T1000 (cell line): ENCODE data around the gene LRIG3.

ENCODE experiments used
- DNase-seq: peaks from one replicate; lab custom pipeline; 2025; ENCODE audit warnings: mixed read lengths; lab: John Stamatoyannopoulos, UW

Gene LRIG3

DNA sequence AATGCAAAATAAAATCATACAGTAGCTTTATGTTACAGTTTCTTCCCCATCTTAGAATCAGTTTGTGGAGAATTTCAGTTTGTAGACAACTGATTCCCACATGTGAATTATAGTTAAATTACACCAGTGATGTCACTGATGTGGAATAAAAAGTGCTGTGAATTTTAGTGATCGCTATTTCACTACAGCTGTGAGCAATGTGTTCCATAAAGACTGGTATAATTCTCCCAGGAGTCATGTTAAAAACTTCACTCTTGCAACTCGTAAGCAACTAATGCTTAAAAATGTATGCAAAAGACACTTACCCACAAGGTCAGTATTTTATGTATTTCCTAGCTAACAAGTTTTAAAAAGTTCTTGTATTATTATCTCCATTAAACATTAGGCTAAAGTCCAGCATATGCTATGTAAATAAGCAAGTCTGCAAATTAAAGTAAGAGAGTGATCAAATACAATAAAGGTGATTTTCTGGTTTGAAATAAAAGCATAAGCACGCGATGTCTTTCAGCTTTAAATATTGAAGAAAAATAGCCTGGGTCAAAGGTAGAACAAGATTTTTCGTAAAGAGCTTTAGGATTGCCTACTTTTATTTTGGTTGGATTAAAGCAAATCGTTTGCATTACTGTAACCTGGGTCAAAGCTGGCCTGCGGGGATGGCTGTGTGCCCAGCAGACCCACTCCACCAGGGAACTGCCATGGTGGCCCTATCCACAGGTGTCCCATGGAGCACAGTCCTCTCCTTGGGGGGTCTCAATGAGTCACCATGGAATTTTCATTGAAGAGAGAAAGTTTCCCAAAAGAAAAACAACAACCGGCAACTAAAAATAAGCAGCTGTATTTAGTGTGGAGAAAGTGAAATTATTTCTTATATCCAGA lies 12.7 kb upstream of the LRIG3 start:
- DNase-seq = no peak

DNA sequence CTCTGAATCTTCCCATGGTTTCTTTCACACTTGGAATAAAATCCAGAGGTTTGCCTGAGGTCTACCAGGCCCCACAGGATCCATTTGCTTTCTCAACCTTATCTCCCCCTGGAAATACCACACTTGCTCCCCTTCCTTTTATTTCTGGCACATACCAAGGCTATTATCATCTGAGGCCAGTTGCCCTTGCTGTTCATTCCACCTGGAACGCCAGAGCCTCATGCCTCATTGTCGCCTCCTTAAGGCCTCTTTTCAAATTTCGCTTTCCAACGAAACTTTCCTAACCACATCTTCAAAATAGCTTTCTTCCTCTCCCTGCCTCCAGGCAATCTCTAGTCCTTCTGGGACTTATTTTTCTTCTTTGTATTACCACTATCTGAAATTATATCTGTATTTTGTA lies 11.2 kb upstream of the LRIG3 start:
- no peak for DNase-seq

DNA sequence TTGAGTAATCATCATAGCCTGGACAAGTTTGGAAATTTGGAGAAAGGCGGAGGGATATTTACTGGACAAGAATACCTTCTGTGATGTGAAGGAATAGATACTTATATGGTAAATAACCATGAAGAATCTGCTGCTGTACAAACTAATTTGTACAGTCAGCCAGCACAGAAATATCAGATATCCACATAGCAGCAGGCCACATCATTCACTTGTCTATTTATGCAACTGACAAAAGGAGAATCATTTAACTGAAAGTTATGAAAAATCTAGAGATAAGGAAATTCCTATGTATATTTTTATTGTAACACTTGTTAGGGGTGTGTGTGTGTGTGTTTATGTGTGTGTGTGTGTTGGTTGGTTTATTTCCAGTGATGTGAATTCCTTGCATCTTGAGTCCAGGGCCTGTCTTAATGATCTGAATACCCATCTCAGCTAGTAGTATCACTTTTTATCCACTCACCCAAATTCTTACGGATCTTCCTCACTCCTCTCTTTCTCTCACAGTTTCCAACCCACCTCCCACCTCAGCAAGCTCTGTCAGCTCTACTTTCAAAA lies 10.5 kb upstream of the LRIG3 start:
- DNase-seq = no peak

DNA sequence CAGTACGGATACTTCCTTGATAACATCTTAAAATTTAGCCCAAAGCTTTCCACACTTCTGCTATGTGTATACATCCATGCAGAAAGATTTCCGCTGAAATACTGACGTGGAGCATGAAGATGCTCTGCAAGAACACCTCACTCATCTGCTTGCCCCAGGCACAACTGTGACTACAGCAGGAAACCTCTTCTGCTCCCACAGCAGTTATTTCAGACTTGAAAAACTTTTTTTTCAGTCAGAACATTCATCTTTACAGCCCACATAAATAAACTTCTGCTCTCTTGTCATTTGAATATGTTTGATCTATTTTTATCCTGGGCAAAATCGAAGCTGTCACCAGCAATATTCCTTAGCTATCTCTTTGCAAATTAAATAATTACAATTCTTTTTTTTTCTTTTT lies 6.8 kb upstream of the LRIG3 start:
- DNase-seq = no peak

DNA sequence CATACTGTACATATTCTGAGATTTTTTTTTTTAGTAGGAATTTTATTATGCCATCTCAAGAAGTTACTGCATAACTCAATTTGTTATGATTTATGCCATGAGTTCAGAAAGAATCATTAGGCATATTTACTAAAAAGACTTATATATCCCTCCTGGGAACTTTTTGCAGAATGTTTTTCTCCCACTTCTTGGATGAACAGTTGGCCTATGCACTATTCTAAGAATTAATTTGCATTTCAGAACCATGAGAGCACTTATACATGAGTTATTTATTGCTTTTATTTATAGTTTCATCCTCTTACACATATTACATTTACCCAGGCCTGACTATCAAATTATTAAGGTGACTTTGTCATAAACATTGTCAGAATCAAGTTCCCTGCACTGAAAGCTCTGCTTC lies 6.3 kb upstream of the LRIG3 start:
- no peak for DNase-seq

DNA sequence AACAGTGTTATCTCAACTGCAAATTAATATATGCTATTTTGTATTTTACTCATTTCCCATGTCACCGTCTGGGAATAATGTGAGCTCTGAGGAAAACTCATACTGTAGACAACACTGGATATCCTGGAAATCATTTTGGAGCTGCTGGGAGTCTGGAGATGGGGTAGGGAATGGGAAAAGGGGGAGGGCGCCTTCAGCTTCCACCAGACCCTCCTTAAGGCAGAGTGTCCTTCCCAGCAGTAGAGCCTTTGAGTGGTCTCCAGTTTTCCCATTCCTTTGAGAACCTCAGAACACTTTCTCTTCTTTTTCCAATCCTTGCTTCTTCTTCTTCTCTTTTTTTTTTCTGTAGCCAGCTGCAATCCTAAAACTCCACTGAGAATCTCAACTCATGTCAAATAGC lies 5.4 kb upstream of the LRIG3 start:
- no peak for DNase-seq

DNA sequence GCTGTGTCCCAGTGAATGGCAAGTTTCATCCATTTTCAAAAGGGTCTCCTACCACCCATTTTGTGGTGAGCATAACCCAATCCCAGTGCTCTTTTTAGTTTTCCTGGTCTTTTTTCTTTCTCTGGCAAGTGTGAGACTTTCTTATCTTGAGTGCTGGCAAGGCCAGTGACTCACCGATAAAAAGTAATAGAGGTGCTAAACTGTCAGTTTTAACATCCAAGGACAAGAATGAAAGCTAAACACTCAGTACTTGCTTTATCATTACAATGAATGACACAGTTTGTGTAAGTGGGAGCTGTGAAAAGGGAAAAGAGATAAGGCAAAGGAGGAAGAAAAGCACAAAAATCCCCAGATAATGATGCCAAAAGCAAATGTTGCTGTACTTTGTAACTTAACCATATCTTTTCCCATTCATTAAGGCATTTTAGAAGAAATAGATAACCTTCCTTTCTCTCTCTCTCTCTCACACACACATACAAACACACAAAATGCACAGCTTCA lies 4.9 kb upstream of the LRIG3 start:
- DNase-seq = no peak

DNA sequence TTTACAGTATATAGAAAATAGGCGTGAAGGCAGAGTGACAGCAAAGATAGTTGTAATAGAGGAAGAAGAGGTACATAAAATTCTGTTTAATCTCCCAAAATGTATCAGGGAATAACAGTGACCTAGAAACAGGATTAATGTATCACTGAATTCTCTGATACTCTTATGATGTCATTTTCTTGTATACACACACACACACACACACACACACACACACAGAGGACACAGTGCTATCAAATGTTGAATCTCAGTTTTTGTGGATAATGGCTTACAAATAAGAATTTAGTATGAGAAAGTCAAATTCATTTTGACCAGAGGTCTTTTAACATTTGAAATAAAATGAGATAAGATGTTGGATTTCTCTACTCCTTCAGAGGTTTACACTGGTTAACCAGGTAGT lies 4.3 kb upstream of the LRIG3 start:
- no peak for DNase-seq

DNA sequence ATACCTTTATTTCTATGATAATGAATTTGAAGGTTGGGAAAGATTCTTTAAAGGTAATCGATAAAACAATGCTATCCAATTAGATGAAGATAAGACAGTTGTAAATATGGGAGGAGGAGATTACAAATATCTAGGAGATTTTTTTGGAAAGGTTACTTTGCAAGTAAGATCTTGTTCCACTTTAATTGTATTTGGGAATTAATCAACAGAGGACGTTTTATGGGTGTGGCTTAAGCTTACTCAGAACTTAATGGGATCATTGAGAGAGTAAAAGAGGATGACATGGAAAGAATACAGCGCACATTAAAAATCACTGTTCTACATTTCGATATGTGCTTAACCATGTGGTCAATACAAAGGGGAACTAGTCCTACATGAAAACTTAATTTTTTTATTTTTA lies 3.5 kb upstream of the LRIG3 start:
- no peak for DNase-seq

DNA sequence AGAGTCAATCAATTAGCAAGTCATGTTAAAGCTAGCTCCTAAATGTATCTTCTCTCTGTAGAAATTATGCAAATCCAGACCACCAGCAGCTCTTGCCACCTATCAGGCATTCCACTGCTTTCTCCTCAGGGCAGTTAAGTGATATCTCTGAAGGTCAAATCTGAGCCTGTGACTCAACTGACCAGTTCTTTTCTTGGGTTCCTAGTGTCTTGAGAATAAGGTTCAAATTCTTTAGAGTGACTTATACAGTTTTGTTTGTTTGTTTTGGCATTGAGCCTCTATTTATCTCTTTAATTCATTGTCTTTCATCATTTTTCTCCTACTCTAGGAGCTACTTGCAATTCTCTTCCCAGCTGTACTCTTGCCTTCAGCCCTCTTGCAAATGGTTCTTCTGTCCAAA lies 2.5 kb upstream of the LRIG3 start:
- peak; percentile 27 for DNase-seq

DNA sequence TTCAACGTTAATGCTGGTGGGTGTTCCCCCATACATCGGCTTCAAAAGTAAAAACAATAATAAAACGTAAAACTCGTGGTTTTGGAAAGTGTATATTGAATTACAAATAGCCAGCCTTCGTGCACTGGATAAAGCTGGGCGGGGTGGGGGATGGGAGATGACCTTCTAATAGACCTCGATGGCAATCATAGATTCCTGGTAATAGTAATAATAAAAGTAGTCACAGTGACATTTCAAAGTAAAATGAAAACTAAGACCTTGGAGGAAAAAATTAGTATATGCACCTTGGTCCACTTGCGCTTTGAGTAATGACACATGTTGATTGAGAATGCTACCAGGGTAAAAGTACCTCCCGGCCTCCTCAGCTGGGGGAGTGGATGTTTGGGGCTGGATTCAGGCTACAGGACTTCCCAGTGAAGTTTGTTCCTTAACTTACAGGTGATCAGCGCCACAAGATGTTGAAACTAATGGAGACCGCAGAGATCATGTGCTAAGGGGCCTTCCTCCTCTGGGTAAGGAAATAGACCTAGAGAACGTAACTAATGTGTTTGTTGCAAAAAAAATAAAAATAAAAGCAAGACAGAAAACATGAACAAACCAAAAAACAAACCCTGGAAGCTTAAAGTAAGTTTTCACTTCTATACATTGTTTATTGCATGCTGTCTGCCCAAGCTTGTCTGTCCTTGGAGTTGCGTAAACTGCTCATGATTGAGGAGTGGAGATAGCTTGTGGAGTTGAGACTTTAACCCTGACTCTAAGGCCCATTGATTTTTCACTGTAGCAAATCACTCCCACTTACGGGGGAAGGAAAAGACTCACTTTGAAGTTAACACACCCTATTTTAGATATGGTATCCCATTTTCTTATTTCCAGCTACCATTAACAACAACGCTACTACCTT lies 907 bp upstream of the LRIG3 start:
- DNase-seq = no peak

DNA sequence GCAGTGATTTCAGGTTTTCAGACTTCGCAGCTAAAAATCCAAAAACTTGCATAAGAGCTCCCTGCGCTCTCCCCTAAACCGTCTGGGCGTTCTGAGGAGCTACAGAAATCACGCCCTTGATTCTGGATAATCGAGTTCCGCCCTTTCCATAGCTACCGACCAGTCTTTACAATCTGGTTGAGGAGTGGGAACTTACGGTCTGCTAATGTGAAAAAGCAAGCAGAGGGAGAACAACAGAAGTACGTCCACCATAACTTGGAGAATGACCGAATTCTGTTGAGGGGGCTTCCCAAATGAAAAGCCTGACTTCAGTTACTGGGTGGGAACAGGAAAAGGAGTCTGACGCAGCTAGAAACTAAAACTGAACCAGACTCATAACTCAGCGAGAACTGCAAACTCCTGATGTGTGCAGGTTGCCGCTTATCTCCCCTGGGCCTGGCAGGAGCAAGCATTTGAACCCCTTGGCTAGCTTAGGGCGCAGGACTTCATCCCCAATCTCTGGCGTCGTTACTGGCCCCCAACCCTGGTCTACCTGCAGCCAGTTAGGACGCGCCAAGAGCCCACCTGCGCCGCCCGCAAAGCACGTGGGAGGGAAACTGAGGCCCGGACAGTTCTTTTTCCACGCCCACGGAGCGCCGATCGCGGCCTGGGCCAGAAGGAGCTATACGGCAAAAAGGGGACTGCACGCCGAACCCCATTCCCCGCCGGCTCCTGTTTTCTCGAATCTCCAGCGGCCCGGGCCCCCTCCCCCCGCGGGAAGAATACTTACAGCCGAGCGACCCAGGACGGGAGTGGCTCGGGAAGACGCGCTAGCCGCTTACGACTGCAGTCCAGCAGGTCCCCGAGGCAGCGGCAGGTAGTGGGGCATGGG lies 838 bp downstream of the LRIG3 start:
- no peak for DNase-seq

DNA sequence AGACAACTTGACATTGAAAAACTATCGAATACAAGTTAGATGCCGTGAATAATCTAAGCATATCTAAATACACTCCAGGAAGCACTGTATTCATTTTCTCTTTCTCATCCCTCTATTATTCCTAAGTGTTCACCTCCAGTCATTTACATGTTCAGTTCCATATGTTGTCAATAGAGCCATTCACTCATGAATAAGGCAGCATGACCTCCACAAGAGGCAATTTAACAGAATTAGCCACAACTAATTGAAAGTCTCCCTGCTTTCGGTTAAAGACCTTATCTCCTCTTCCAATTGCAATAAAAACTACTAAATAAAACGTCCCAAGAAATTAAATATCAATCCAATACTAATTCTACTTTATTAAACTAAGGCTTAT lies 1.8 kb downstream of the LRIG3 start:
- DNase-seq = no peak

DNA sequence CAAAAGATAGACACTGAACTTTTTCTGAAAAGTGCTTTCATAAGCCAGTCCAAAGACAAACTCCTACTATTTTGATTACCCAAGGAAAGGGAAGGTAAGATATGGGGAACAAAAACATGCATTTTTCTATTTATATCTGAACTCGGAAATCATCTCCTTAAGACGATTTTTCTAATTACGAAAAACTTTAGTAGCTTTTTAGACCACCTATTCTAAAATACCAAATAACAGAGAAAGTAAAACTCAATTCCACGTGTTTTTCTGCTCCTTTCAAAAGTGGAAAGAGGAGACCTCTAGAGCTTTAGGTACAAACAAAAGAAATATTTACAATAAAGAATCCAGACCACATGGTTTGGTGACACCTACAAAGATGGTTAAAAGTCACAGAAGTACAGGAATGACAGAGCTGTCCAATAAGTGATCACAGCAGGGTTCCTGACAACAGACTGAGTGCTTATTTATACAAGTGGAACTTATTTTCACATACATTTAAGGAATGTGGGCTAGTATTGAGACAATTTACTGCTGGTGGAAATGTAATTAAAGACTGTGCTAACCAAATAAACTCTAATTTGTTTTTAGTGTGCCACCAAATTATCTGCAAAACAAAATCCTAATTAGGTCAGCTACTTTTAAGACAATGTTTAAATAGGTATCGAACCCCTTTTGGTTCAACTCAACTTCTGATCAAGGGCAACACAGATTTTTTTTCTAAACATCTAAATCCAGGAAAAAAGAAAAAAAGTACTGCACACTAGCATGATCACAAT lies 2.4 kb downstream of the LRIG3 start:
- no peak for DNase-seq

DNA sequence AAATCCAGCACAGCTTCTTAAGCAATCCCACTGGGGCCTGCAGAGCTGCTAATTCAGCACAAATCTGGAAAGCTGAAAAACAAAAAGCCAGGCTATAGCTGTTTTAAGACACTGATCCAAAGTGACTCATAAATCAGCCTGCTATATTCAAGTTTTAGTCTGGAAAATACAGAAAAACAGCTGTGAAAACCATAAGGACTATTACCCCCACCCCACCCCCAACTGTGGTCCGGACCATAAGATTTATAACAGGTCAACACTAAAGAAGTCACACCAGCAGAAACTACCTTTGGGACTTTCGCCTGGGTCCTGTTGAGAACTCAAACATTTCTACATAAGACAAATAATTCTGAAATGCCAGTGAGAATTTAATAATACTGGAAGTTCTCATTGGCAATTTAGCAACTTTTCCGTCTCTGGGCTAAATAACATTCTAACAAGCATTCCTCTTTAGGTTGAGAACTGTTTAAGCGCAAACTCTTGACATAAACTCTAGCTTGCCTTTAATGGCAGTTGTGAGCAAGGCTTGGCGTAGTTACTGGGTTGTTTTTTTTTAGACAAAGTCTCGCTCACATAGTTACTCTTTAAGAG lies 3.3 kb downstream of the LRIG3 start:
- DNase-seq = no peak

DNA sequence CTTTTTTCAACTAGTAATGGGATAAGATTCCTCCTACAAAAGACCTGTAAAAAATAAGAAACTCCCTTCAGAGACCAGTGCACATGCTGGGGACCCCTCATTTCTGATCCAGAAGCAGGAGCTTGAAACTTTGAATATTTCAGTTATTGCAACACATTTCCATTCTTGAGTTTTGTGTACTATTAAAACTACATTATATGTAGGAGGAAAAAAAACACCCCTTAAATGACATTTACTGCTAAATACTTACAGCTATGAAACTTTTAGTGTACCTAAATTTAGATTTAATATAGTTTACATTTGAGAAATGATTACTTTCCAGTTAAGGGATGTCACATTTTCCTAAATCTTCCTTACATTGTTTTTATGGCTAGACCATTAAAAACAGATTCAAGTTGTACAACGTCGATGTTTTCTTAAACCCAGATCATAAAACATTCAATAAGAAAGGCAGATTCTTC lies 4.1 kb downstream of the LRIG3 start:
- DNase-seq = no peak

DNA sequence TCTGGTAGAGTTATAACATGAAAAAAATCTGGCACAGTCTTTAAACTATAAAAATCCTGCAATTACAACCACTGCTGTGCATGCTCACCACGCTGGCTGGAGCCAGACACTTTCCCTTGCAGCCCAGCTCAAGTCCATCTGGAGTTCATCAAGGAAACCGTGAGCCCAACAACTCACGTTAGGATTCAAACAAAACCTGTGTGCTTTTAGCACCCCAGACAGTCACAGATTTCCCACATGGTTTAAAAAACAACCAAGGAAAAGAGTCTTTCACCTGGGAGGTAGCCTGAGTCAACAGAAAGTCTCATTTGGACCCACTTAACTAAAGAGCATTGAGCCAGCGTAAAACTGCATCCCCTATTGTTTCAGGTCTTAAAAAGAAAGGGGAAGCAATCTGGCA lies 4.7 kb downstream of the LRIG3 start:
- no peak for DNase-seq

DNA sequence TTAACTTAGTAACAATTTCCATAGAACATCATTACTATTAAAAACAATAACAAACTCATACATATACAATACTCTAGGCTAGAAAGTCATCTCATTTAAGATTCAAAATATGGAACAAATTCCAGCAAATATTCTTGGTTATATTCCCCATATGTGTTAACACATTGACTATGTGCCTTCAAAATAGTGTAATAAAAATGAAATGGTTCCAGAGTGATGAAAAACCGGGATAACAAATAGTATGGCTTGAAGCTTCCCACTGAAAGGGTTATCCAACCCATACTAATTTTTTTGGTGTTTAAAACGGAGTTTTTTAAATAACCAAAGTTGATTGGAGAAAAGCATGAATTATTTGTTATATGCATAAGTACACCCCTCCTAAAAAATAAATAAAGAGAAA lies 5.3 kb downstream of the LRIG3 start:
- DNase-seq = no peak

DNA sequence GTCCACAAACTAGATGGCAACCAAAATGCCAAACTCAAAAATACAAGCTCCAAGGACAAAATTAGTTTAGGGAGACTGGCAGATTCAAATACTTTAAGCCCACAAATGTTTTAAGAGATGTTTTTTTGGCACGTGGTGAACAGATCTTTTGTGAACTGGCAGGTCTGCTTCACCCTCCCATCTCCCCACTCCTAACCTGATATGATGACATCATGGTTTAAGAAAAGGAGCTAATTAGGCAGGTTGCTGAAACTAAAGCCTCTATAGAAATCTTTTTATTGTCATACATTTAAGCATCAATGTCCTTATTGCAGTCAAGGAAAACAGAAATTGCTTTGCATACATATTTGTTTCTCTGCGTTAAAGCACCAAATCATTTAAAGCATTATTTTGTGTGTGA lies 5.8 kb downstream of the LRIG3 start:
- no peak for DNase-seq

DNA sequence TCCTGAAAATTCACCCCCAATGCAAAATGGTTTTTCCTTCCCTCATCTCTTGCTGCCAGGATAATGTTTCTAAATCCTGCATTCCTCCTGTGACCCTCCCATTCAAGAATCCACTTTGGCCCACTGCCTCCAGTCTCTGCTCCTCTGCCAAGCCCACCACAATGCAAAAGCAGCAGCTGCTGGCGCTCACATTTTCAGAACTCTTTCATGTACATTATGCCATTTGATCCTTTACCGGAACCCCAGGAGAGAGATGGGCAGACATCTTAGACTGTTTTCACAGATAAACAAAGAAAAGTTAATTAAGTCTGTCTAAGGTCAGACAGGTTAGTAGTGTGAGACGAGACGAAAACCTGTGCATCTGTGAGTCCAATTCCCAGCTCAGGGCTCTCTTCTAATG lies 12.9 kb downstream of the LRIG3 start:
- no peak for DNase-seq

DNA sequence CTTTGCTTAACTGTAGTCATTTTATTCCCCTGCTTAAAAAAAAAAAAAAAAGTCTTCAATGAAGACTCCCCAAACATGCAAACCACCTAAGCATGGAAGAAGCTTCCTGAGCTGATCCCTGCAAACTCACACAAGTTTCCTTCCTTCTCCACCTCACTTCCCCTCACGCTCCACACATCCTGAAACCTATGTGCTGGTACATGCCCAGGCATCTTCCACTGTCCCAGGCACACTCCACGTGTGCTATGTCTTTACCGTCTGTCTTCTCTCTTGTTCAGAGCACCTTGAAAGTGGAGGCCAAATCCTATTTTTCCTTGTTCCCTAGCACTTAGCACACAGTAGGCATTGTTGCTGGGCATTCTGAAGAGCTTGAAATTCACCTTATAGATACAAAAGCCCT lies 13.4 kb downstream of the LRIG3 start:
- DNase-seq = no peak
